ENCODE results near the gene SIK3. TPM values are rescaled to one million over a fixed set of nuclear protein-coding genes. Genes with fewer than 3 reads are reported as not detected.

The SIK3 gene
- total RNA-seq, 1 donor: 25.7 TPM

DNA sequence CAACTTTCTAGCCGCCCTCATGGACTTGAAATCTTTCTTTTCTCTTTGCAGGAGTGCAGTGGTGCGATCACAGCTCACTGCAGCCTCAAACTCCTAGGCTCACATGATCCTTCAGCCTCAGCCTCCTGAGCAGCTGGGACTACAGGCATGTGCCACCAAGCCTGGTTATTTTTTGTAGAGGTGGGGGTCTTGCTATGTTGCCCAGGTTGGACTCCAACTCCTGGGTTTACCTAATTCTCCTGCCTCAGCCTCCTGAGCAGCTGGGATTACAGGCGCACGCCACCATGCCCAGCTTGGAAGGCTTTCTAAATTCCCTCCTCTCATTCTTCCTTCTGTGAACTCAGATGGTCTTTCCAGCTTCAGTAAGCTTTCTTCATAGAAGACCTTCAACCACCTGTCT lies 256.1 kb downstream of the SIK3 start:
- Histone ChIP-seq H3K9me3 (ENCODE audit: low read depth, low read length) (no peaks in the 10 kb centered on the region), H3K27ac (ENCODE audit: low read depth, low read length) (no peak overlapping the region), H4K20me1 (ENCODE audit: insufficient read depth, low read length) (no peaks in the 10 kb centered on the region), H3K27me3 (ENCODE audit: insufficient read depth, low read length) (no peaks in the 10 kb centered on the region), H3K36me3 (ENCODE audit: insufficient read depth, low read length) (peaks cover 35% of the 10 kb centered on the region), H3K79me2 (ENCODE audit: insufficient read depth, low read length) (no peaks in the 10 kb centered on the region), H3K4me2 (ENCODE audit: insufficient read depth, low read length) (no peak overlapping the region), H3K4me1 (ENCODE audit: insufficient read depth, low read length) (no peaks in the 10 kb centered on the region), H2AFZ (ENCODE audit: low read length) (no peak overlapping the region), H3K4me3 (ENCODE audit: insufficient read depth, low read length) (no peak overlapping the region)
- no peak for DNase-seq (ENCODE audit: insufficient read length, low spot score, missing footprints)
- TF ChIP-seq, protein P1, sequence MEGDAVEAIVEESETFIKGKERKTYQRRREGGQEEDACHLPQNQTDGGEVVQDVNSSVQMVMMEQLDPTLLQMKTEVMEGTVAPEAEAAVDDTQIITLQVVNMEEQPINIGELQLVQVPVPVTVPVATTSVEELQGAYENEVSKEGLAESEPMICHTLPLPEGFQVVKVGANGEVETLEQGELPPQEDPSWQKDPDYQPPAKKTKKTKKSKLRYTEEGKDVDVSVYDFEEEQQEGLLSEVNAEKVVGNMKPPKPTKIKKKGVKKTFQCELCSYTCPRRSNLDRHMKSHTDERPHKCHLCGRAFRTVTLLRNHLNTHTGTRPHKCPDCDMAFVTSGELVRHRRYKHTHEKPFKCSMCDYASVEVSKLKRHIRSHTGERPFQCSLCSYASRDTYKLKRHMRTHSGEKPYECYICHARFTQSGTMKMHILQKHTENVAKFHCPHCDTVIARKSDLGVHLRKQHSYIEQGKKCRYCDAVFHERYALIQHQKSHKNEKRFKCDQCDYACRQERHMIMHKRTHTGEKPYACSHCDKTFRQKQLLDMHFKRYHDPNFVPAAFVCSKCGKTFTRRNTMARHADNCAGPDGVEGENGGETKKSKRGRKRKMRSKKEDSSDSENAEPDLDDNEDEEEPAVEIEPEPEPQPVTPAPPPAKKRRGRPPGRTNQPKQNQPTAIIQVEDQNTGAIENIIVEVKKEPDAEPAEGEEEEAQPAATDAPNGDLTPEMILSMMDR (IDR thresholded peaks at IDR 0.05; ENCODE audit: extremely low read depth, low read depth, low read length): no peak

DNA sequence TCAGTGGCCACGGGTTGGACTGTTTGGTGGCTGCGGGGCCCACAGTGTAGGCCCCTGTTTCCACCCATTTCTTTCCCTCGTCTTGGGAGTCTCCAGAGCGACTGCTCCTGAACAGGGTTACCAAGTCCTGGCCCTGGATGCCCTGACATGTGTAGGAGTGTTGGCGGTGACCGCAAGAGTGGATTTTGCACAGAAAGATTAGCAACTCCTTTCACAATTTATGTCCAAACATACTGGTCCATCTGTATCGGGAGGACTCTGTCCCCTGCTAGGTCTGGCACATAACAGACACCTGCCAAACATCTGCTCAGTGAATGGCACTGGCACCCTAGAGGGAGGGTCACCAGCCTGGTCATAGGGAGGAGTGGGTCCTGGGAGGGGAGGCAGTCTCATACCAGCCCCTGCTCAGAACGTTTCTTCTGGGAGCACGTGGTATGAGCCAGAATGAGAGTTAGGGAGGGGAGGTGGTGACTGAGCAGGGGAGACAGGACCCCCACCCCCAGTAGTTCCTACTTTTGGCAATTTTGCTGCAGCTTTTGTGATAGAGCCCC lies 257.4 kb downstream of the SIK3 start:
- H3K79me2 ChIP-seq (ENCODE audit: insufficient read depth, low read length): no peaks in the 10 kb centered on the region
- TF ChIP-seq, protein P1 (IDR thresholded peaks at IDR 0.05; ENCODE audit: extremely low read depth, low read depth, low read length): no peak
- DNase-seq (ENCODE audit: insufficient read length, low spot score, missing footprints): no peak
- H4K20me1 ChIP-seq (ENCODE audit: insufficient read depth, low read length): no peaks in the 10 kb centered on the region
- peaks cover 22% of the 10 kb centered on the region for H3K36me3 ChIP-seq (ENCODE audit: insufficient read depth, low read length)
- H3K4me3 ChIP-seq (ENCODE audit: insufficient read depth, low read length): no peak overlapping the region
- no peaks in the 10 kb centered on the region for H3K4me1 ChIP-seq (ENCODE audit: insufficient read depth, low read length)
- no peak overlapping the region for H2AFZ ChIP-seq (ENCODE audit: low read length)
- peak overlapping the region; percentile 28 for H3K4me2 ChIP-seq (ENCODE audit: insufficient read depth, low read length)
- H3K27me3 ChIP-seq (ENCODE audit: insufficient read depth, low read length): no peaks in the 10 kb centered on the region
- H3K9me3 ChIP-seq (ENCODE audit: low read depth, low read length): no peaks in the 10 kb centered on the region
- H3K27ac ChIP-seq (ENCODE audit: low read depth, low read length): no peak overlapping the region

DNA sequence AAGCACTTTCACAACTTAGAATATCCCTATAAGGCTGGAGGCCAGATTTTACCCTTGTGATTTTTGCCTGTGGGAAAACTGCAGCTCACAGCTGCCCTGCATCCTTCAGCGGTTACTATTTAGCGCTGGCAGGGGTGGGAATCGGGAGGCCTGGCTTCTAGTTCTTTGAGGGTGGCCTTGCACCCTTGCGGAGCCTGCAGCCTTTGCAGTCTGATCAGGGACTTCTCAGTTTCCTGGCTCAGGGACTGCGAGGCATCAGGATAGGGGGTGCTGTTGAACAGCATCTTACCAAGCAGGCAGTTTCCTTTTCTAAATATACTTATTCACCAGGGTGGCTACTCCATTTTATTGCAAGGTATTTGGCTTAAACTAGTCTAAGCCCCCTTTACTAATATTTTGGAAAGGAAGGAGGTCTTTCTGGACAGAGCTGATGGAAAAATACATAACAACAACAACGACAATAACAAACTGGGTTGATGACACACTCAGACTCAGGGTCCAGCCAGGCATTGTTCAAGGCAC lies 257.9 kb downstream of the SIK3 start:
- H3K36me3 ChIP-seq (ENCODE audit: insufficient read depth, low read length): peaks cover 16% of the 10 kb centered on the region
- no peak overlapping the region for H2AFZ ChIP-seq (ENCODE audit: low read length)
- peak; percentile 92 for DNase-seq (ENCODE audit: insufficient read length, low spot score, missing footprints)
- H3K4me2 ChIP-seq (ENCODE audit: insufficient read depth, low read length): peak overlapping the region; percentile 28
- no peaks in the 10 kb centered on the region for H3K9me3 ChIP-seq (ENCODE audit: low read depth, low read length)
- no peaks in the 10 kb centered on the region for H3K79me2 ChIP-seq (ENCODE audit: insufficient read depth, low read length)
- H4K20me1 ChIP-seq (ENCODE audit: insufficient read depth, low read length): no peaks in the 10 kb centered on the region
- no peaks in the 10 kb centered on the region for H3K4me1 ChIP-seq (ENCODE audit: insufficient read depth, low read length)
- TF ChIP-seq, protein P1 (IDR thresholded peaks at IDR 0.05; ENCODE audit: extremely low read depth, low read depth, low read length): peak; percentile 48
- H3K4me3 ChIP-seq (ENCODE audit: insufficient read depth, low read length): no peak overlapping the region
- H3K27me3 ChIP-seq (ENCODE audit: insufficient read depth, low read length): no peaks in the 10 kb centered on the region
- H3K27ac ChIP-seq (ENCODE audit: low read depth, low read length): no peak overlapping the region

DNA sequence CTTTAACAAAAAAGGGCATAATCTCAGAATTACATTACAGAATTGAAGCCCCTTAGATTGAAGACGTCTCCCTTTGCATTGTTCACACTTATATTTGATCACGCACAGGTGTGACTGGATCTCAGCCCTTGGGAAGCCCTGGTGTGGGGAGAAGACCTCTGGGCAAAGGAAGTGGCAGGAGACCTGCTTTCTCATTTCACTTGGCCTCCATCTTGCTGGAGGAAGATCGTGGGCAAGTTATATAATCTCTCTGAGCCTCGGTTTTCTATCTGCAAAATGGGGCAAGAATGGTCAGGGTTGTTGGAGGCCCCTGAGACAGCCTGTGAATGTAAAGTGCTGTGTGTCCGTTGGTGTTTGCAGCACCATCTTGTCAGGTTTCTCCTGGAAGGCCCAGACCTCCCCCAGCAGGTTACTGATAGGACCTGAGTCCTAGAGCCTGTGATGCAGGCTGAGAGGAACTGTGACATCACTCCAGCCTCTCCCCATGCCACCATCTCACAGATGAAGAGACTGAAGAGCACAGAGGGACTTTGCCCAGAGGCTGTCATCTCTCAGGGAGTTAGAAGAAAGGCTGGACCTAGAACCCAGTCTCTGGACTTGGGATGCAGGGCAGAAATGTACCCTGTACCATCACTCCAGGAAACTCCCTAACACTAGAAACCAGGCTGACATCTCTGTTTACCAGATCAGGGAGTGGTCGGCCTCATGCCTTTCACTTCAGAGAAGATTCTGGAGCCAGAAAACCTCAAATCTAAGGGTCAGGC lies 259.7 kb downstream of the SIK3 start:
- no peaks in the 10 kb centered on the region for H3K4me1 ChIP-seq (ENCODE audit: insufficient read depth, low read length)

More for the DNA sequence above, 259.7 kb downstream of the SIK3 start:
- Histone ChIP-seq H3K27ac (ENCODE audit: low read depth, low read length) (no peak overlapping the region), H3K4me3 (ENCODE audit: insufficient read depth, low read length) (no peak overlapping the region), H3K4me2 (ENCODE audit: insufficient read depth, low read length) (no peak overlapping the region), H4K20me1 (ENCODE audit: insufficient read depth, low read length) (no peaks in the 10 kb centered on the region), H3K79me2 (ENCODE audit: insufficient read depth, low read length) (no peaks in the 10 kb centered on the region), H3K36me3 (ENCODE audit: insufficient read depth, low read length) (peaks cover 2% of the 10 kb centered on the region), H3K27me3 (ENCODE audit: insufficient read depth, low read length) (no peaks in the 10 kb centered on the region), H2AFZ (ENCODE audit: low read length) (no peak overlapping the region), H3K9me3 (ENCODE audit: low read depth, low read length) (no peaks in the 10 kb centered on the region)
- TF ChIP-seq, protein P1 (IDR thresholded peaks at IDR 0.05; ENCODE audit: extremely low read depth, low read depth, low read length): no peak
- peak; percentile 79 for DNase-seq (ENCODE audit: insufficient read length, low spot score, missing footprints)

All from osteoblast (primary cell).